Measurements from ENCODE around the gene TSFM.

The TSFM gene

DNA sequence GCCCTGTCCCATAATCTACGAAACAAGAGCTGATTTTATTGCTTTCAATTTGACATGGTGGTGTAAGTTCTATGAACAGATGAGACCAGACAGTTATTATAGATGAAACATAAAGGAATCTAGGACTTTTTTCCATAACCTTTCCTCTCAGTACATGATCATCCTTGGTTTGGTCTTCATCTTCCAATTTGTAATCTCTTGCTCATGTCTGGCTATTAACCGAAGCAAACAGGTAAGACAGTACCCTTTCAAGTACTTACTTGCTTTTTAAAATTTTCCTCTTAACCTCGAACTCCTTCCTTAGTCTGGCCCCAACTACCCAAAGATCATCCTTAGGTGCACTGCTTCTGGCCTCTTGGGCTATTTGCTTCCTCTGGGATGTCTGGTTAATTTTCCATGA lies 36.6 kb upstream of the TSFM start:
- DNase-seq, result no peak

DNA sequence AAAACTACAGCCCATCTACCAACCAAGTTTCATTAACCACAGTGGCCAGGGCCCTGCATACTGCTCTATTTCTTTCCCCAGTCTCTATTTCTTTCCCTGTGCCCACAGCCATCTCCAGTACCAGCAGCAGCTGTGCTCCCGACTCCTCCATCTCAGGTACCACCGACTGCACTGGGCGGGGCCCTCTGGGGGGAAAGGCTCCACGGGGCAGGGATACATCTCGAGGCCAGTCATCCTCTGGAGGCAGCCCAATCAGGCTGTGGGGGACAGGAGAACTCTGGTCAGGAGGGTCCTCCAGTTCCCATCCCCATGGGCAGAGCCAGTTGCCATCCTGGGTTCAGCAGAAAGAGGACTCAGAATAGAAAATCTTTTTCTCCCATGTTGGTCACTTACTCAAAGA lies 33.5 kb upstream of the TSFM start:
- no peak for DNase-seq

GRCh38 chr12:57750561-57751431 lies 31.8 kb upstream of the TSFM start:
- no peak for DNase-seq

- no peak for DNase-seq
Measured at GRCh38 chr12:57751432-57751787, 31.2 kb upstream of the TSFM start.

DNA sequence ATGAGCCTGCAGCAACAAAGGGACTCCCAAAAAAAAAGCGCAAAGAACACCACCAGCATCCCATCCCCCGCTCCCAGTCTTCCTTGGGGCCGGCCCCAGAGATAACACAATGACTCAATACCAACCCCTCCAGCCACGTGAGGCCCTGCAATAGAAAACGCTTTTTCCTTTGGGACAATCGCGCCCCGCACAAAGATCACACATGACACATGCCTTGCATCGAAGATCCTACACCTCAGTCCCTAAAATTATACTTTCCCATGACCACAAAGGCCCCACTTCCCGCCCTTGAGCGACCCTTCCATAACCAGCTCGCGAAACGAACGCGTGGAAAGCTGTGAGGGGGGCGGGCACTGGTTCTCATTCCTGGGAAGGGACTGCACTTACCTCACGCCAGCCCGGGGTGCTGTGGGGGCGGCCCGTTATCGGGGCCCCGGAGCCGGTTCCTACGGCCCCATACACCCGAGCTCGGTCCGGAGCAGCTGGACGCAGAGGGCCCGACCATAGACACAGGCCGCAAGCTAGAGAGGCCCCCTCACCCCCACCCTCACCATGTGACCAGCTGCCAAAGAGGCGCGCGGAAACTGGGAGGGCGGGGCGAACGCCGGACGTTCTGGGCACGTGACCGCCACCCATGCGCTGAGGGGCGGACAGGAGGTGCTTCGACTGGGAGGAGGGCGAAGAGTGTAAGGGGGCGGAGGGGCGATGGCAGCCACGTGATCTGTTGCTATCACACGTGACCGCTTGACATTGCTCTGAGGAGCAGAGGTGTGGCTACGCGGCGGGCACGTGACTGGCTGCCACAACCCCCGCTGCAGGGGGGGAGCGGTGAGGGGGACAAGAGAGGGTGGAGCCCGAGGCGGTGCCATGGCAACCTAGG lies 30.6 kb upstream of the TSFM start, which contains the start of gene CDK4:
CDK4 (minus strand) TSS at position 523 of the 880 bp plus-strand sequence. CDS start 593 bp downstream, outside the sequence.
- DNase-seq, result peak; percentile 93 to 96

DNA sequence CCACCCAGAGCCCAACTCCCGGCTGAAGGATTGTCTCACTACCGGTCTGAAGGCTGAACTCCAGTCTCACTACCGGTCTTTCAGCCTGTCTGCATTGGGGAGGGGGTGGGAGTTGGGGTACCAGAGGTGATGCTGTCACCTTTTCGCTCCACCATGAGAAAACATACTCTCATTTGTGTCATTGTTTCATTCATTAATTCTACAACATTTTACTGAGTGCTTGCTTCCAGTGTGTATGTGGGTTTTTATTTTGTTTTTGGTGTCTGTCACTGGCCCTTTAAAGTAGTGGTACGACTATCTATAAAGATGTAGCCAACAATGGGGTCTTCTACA lies 30.0 kb upstream of the TSFM start:
- no peak for DNase-seq

DNA sequence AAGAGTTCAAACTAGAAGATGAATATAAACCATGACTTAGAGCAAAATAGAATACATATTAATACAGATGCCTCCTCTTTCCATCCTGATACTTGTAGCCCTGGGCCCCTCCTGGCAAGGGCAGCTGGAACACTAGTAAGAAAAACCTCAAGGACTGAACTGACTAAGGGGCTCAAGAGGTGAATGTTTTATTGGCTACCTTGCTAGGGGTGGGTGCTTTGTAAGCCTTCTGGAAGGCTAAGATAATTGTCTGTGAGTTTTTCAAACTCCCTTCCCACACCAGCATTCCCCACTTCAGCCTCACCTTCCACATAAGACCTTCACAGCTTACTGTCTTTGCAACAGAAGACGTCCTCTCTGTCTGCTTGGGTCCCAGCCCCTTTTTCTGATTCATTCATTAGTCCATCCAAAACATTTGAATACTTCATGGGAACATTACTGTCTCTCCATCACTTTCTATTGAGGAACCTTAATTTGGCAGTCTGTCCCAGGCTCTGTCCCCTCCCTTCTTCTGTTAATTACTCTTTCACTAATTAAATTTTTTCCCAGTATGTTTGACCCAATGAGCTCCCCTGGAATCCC lies 28.7 kb upstream of the TSFM start:
- no peak for DNase-seq

DNA sequence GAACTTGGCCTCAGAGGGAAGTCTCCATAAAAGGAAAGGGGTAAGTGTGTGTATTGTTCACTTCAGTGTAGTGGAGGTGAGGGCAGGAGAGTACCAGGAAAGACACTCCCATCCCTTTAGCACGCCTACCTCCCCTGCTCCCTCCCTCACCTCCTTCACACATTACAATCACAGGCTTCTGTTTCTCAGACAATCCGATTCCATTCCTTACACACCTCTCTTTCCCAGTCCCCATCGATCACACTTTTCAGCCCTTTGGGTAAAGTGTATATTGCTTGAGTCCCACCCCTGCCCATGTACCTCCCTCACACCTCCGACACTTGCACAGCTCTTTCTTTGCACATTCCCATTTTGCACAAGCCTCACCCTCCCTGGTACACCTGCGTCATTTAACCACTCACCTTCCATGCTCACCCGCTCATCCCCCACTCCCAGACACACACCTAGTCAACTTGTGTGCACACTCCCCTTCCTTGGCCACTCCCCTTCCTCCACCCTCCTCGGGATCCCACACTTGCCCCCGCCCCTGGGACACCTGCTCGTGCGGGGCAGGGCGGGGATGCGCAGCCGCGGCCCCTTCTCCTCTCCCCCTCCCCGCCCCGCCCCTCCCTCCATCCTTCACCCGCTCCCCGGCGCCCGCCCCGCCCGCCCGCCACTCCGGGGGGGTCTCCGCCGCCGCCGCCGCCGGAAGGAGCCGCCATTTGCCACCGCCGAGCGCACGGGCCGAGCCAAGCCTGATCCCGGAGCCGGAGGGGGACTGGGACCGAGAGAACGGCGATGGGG lies 28.0 kb upstream of the TSFM start, which contains the start of gene MARCHF9:
MARCHF9 (plus strand) TSS at position 693 of the 783 bp plus-strand sequence. CDS start 426 bp downstream, outside the sequence.
- peak; percentile 75 to 76 for DNase-seq

DNA sequence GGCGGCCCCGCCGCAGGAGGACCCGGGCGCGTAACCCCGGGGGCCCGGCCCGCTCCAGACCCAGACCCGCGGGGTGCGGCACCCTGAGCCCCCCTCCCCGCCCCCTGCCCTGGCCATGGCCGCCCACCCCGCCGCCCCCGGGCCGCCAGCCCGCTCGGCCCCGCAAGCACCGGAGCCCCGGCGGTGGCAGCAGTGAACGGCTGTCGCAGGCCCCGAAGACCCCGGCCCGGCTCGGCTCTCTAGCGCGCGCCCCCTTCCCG lies 27.5 kb upstream of the TSFM start:
- DNase-seq, result no peak

DNA sequence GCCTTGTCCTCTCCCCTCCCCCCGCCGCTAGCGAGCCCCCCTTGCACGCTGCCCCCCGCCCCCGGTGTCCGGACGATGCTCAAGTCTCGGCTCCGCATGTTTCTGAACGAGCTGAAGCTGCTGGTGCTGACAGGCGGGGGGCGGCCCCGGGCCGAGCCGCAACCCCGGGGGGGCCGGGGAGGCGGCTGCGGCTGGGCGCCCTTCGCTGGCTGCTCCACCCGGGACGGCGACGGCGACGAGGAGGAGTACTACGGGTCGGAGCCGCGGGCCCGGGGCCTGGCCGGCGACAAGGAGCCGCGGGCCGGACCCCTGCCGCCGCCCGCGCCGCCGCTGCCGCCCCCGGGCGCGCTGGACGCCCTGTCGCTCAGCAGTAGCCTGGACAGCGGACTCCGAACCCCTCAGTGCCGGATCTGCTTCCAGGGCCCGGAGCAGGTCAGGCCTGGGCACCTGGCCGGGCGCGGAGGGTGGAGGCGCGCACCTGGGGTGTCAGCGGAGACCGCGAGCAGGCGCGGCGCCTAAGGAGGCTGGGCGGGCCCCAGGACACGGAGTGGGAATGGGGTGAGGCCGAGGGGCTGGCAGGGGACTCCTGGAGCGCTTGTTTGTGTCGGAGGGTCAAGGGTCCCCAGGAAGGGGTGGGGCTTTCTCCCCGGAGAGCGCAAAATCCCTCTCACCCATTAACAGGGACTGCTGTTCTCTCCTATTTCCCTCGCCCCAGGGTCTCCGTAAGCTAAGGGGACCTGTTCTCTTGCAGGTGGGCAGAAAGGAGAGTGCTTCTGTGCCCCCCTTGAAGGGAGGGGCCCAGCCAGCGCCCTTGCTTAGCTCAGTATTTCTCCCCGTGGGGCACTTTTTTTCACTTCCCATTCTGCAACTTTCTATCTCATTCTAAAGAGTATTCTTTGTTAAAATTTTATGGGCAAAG lies 26.9 kb upstream of the TSFM start:
- peak in 1 of 2 donors; percentile 18 for DNase-seq

DNA sequence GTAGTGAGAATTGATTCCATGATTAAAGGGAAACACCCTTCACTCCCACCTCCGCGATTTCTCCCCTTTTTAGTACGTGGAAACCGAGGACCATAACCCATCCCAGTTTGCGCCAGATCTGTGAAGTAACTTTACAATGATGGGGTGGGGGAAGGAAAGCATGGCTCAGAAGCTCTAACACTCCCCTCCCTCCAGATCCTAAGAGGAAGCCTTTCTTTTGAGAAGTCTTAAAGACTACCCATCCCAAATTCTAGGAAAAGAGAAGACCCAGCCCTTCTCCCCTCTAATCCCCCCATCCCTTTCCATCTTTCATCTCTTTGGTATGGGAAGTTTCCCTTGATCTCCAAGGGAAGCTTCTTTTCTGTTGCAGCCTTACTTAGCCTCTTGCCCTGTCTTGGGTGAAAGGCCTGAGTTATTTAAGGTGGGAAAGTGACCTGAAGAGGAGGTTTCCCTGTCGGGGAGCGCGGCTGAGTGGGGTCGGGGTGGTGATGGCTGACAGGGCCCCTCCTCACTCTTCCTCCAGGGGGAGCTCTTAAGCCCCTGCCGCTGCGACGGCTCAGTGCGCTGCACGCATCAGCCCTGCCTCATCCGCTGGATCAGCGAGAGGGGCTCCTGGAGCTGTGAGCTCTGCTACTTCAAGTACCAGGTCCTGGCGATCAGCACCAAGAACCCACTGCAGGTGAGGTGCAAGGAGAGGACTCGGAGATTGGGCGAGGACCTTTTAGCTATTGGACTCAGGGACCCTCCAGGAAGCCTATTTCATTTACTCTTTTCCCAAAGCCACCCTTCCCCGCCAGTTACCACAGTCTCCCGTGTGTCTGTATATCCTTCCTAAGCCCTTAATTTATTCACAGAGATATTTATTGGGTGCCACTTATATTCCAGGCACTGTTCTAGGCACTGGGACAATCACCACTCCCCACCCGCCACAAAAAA lies 25.9 kb upstream of the TSFM start:
- peak; percentile 66 to 74 for DNase-seq

- no peak for DNase-seq
Measured at GRCh38 chr12:57757771-57758170, 24.8 kb upstream of the TSFM start.

- no peak for DNase-seq
Measured at GRCh38 chr12:57758552-57759359, 23.8 kb upstream of the TSFM start.

DNA sequence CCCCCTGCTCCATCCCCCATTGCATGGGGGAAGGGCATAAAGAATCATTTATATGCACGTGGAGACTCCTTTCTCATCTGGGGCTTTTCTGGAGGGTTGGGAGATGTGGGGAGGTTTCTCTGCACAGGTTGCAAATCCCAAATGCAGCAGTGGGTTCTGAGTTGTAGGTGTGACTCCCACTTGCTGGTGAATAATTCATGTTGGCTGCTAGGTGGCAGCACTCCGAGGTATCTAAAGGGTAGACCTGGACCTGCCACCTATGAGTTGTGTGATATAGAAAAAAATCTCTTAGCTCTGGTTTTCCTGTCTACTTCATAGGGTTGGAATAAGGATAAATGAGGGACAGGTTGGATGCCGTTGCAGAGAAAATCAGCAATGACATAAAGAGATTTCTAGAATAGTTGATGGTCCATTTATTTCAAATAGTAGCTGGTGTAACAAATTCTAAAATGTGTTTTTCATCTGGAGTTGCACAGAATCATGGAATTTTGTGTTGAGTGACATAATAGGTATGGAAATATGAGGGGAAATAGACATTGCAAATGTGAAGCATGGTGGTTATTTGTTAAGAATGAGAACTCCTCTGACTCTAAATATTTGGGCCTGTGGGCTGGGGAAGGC lies 23.1 kb upstream of the TSFM start:
- DNase-seq, result peak in 1 of 2 donors; percentile 23

- DNase-seq, result no peak
Measured at GRCh38 chr12:57760347-57760982, 22.1 kb upstream of the TSFM start.

DNA sequence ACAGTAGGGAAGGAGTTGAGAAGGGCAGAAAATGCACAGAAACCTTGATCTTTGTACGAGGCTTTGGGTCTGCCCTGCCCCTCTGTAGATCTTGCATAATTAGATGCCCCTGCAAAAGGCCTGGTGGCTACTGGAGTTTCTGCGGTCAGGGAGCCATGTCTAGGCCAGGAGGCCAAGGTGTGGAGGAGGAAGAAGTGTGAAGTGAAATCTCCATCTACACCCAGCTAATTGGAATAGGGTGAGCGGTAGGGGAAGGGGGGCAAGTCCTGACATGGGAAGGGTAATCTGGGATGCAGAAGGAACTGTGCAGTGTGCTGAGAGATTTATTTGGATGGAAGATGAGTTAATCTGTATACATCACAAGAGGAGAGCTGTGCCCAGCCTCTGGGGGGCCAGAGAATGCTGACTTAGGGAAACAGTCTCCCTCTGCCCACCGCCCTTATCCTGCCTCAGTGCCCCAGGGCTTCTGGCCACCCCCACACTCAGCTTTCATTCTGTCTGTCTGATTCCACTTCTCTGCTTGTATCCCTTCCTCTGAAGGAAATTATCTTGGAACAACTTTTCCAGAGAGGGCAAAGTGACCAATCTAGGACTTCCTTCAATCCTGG lies 21.1 kb upstream of the TSFM start:
- no peak for DNase-seq

DNA sequence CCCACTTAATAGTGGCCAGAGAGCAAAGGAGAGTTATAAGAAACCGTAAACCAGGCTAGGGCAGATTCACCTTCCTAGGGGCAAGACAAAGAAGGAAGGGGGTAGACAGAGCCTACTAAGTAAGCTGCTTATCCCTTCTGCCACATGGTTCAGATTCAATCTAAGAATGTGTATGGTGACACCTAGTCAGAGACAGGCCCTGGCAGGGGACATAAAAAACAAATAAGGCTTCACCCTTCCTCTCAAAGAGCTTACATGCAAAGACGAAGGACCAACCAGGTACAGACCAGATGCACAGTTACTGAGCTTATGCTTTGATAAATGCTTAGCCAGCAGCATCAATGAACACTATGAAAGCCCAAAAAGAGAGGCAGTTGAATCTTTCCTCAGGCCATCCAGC lies 20.1 kb upstream of the TSFM start:
- DNase-seq, result no peak

All from stimulated activated CD4-positive, alpha-beta T cell treated with anti-CD3 and anti-CD28 coated beads, Interleukin-2, amount 100 ng/mL, for 48 hours (primary cell).